GM18909 (cell line): ENCODE data around the gene BLACAT1.
"Not testable (repeated sequence)": the region's sequence is repeated elsewhere in the genome, so short reads cannot be mapped to it uniquely, and the experiment has no call there.

Source experiments
- ATAC-seq: cut with Tn5 transposase; IDR thresholded peaks from one replicate; pipeline ENCODE4 v1.9.1; 2021; ENCODE audit warnings: mild to moderate bottlenecking; ENCODE audit not compliant: unreplicated experiment, poor library complexity

The BLACAT1 gene

DNA sequence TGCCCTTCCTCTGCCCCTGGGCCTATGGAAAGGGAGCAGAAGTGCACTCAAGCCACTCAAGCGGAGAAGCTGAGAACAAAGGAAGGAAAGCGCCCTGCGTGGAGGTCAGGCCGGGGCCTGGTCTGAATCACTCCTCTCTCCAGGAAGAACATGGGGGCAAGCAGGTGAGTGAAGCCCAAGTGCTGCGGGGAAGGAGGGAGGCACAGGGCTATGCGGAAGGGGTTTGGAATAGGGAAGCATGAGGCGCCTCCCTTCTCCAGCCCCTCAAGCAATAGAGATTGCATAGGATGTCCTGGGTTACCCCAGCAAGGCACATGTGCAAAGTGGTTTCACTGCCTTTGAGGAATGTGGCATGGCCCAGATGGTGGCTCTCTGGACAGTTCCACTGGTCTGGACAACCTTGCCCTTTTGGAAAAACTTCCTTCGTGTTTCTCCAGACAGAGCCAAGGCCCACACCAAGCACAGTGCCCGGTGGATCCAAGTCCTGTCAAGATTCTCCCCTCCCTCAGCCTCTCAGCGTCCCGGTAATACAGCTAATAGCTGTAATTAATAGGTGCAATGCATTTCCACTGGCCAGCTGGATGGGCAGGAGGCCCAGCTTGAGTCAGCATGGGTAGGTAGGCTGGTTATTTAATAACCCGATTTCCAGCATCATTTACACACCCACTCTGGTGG is 13.7 kb downstream of the BLACAT1 start:
- no peak for ATAC-seq

DNA sequence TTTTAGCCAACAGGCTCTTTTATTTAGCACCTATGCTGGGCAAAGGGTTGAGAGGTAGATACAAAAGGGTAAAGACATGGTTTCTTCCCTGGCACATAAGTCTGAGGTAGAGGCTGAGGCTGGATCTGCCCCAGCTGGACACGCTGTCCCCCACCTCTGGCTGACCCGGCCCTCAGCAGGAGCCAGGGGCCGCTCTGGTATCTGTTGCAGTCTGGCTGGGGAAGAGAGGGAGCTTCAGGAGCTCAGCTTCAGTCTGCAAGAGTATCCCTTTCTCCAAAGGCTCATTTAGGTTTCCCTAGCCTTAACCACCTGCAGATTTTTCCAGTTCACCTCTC is 14.2 kb downstream of the BLACAT1 start:
- ATAC-seq: no peak

DNA sequence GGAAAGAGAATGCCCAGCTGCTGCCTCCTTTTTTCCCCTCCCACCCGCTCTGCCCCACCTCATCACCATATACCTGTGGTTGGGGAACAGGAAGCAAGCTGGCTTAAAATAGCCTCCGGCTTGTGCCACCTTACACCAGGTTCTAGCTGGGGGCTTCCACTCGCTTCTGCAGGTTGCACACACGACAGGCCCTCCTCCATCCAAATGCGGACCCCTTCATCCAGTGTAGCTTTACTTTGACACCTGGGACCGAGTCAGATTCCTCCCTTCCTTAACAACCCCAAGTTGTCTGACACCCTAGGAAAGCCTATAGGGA is 14.6 kb downstream of the BLACAT1 start:
- ATAC-seq: no peak

- peak; percentile 67 for ATAC-seq
Observed at GRCh38 chr1:205440476-205441317, 15.1 kb downstream of the BLACAT1 start.

GRCh38 chr1:205440121-205440475 is 15.7 kb downstream of the BLACAT1 start:
- no peak for ATAC-seq

GRCh38 chr1:205438213-205439158 is 17.4 kb downstream of the BLACAT1 start:
- ATAC-seq: no peak

DNA sequence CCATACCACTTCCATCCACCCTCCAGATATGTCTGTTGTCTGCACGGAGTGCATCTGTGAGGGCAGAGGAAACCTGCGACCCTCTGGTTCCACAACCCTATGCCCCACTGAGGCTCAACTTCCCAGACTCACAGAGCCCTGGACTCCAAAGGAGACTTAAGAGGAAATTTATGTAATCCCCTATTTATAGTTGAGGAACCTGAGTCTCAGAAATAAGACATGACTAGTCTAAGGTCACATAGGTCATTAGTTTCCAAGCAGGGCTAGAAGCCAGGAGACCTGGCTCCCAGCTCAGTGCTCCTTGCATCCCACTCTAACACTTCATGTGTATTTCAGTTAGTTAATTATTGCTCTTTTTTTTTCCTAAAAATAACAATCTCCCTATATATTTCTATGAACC is 18.3 kb downstream of the BLACAT1 start:
- ATAC-seq: no peak

DNA sequence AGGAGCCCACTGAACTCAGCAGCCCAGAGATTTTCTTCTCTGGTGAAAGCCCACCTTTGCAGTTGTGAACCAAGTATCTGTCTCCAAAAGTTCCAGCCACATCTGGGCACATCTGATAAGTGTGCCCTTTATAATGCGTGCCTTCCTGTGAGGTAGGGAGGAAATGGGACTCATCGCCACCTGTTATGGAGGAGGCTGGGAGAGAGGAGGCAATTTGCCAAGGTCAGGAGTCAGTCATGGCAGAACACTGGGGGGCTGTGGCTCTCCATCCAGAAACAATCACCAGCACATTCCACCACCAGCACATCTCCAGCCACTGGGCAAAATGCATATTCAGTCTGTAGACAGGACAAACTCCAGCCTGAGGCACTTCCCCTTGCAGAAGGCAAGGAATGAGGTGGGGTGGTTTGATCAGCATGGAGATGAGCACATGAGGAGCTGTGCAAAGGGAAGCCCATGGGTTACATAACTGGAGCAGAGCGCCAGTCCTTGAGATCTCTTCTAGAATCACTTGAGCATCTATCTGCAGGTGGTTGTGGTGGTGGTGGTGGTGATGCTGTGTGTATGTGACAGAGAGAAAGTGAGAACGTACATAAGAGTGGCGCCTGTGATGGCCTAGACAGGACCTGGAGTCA is 19.0 kb downstream of the BLACAT1 start:
- no peak for ATAC-seq

GRCh38 chr1:205435578-205436573 is 20.0 kb downstream of the BLACAT1 start:
- no peak for ATAC-seq

DNA sequence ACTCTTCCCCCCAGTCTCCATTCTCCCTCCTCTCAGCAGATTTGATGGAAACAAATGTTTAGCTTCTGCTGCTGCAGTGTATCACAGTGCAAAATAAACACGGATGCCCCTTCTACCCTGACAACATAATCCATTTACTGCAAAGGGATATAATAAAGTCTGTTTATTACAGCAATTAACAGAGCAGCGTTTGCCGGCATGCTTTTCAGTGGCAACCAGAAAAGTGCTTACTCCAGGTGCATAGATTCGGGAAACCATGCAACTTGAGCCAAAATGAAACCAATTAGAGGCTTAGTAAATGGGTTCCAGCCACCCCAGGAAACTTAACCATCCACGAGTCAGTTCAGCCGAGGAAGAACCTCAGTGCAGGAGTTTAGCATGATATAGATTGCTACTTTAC is 21.1 kb downstream of the BLACAT1 start:
- no peak for ATAC-seq

DNA sequence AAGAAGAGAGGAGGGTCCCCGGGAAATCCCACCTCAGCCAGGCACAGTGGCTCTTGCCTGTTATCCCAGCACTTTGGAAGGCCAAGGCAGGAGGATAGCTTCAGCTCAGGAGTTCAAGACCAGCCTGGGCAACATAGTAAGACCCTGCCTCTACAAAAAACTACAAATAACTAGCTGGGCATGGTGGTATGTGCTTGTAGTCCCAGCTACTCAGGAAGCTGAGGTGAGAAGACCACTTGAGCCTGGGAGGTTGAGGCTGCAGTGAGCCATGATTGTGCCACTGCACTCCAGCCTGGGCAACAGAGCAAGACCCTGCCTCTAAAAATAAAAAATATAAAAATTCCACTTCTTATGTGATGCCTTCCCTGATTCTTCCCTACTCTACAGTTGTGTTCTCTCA is 23.2 kb downstream of the BLACAT1 start:
- not testable (repeated sequence) for ATAC-seq

DNA sequence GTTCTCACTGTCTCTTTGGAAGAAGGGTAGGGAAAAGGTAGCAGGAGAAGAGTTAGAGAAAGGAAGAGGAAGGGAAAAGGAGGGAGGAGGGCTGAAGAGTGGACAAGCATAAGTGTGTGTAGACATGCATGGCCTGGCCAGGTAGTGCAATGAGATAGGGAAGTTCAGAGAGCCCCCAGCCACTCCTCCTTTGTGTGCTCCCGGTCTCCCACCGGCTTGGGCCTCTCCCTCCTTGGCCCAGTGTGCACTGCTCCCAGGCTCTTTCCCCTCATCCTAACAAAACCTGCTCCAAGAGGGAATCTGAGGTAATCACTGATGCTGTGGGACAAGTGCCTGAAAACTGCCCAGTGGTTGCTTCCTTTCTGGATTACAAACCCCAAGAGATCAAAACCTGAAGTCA is 23.7 kb downstream of the BLACAT1 start:
- ATAC-seq: no peak

- ATAC-seq: no peak
Observed at GRCh38 chr1:205430696-205431305, 25.0 kb downstream of the BLACAT1 start.

DNA sequence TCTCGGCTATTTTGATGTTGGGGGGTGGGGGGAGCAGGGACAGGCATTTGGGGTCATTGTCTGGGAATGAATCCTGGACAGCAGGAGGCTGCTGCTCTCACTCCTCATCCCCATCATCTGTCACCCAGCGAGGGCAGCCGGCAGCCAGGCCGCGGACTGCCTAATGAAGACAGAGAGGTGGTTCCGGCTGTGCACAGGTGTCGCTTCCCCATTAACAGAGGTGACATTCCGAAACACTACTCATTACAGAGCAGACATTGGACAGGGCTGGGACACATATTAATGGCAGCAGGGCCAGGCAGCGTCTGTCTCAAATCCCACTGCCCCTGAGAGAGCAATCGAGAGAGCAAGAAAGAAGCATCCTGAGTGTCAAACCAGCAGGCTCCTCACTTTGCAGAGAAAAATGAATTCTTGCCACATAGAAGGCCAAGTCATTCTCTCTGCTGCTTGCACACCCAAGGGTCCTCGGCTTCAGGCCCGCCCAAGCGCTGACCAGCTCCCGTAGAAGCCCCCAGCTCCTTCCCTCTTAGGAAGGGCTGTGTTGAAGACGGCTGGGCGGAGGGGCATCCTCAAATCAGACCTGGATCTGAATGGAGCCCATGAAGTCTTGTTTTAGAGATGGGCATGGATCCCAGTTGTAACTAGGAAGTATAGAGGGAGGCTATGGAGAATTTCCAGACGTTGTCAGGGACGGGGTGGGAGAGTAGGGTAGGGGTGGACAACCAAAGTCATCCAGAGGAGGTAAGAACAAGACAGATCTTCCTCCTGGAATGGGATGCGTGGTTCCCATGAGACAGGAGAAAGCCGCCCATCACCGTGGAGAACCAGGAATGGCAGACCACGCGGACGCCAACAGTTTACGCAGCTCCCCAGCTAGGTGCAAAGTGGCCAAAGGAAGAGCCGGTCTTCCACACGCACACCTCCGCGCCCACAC is 25.8 kb downstream of the BLACAT1 start:
- no peak for ATAC-seq

- no peak for ATAC-seq
Observed at GRCh38 chr1:205424901-205425600, 30.8 kb downstream of the BLACAT1 start.

GRCh38 chr1:205423814-205424399 is 31.9 kb downstream of the BLACAT1 start:
- no peak for ATAC-seq
